Measurements from ENCODE around the gene GUCA1C. TPM values are rescaled to one million over a fixed set of nuclear protein-coding genes. Genes with fewer than 3 reads are reported as not detected.

GUCA1C gene
- total and polyA plus RNA-seq, 10 of the 15 experiments (the other 5 are each of a cell fraction or from before 2014, with no cell fraction given): not detected

GRCh38 chr3:108976058-108976457, 22.4 kb upstream of the GUCA1C start:
- no peak overlapping the region for H3K4me2 ChIP-seq (ENCODE audit: control insufficient read depth, insufficient read depth)
- H3K27ac ChIP-seq (ENCODE audit: control insufficient read depth, insufficient read depth): no peak overlapping the region
- WGBS (ENCODE audit: insufficient coverage, insufficient replicate concordance, low lambda C conversion rate, missing lambda C conversion rate): 13% methylated on average over 2 of the region's 2 CpGs
- H3K36me3 ChIP-seq (ENCODE audit: control insufficient read depth in 2 of 2, insufficient read depth in 2 of 2, low read length in 1 of 2): no peaks in the 10 kb centered on the region
- H3K27me3 ChIP-seq (replicated peaks in 1 of 2; ENCODE audit: control insufficient read depth in 2 of 2, insufficient read depth in 2 of 2, low read length in 1 of 2): no peaks in the 10 kb centered on the region
- DNase-seq (ENCODE audit: low read depth, low spot score) (no peak), FAIRE-seq (no peak), ATAC-seq (no peak)
- H3K9me3 ChIP-seq (replicated peaks; ENCODE audit: control insufficient read depth, insufficient read depth, low read length): no peaks in the 10 kb centered on the region
- ChIA-PET CTCF (interaction anchor here (1.0 kb wide), 1 partner anchor 48 kb away, joined by 3 read pairs; no protein-coding TSS in a partner anchor), POLR2A (no interaction called here), RAD21 (ENCODE audit: unreplicated experiment) (no interaction called here), SMC1A (ENCODE audit: uncharacterized antibody, unreplicated experiment) (no interaction called here)
- in situ Hi-C loops (cut with MboI) (no loop called here), intact Hi-C loops (cut with micrococcal nuclease; ENCODE audit: unreplicated experiment) (no loop called here)
- no TSS peak for BruUV-seq (replicated peaks)
- H3K79me2 ChIP-seq (ENCODE audit: control insufficient read depth, insufficient read depth, low read length): no peaks in the 10 kb centered on the region
- no peaks in the 10 kb centered on the region for H3K4me1 ChIP-seq (ENCODE audit: control insufficient read depth, insufficient read depth, low read length)
- no peak overlapping the region for H2AFZ ChIP-seq (ENCODE audit: control insufficient read depth, low read depth, low read length)
- H4K20me1 ChIP-seq (ENCODE audit: control insufficient read depth, insufficient read depth): no peaks in the 10 kb centered on the region
- H3K9ac ChIP-seq (ENCODE audit: control insufficient read depth, insufficient read depth, low read length): no peak overlapping the region
- TF ChIP-seq ZNF687 (IDR thresholded peaks at IDR 0.05) (no peak), BHLHE40 (IDR thresholded peaks at IDR 0.05; ENCODE audit: borderline replicate concordance in 1 of 2, low read depth in 2 of 2, low read length in 1 of 2) (no peak), SPI1 (IDR thresholded peaks at IDR 0.05; ENCODE audit: borderline replicate concordance, insufficient read depth, low read depth, low read length) (no peak), EGR1 (IDR thresholded peaks at IDR 0.05; ENCODE audit: borderline replicate concordance in 1 of 2, low read depth in 2 of 2, low read length in 2 of 2) (no peak), SIN3A (IDR thresholded peaks at IDR 0.05; ENCODE audit: low read depth, low read length) (no peak)
- H3K4me3 ChIP-seq: no peak overlapping the region

Measured in GM12878 (cell line).